Measurements from ENCODE around the gene SLC16A6.
"Not testable (repeated sequence)": the region's sequence is repeated elsewhere in the genome, so short reads cannot be mapped to it uniquely, and the experiment has no call there.

- TF ChIP-seq CTCF, POLR2A (IDR thresholded peaks at IDR 0.05): not testable (repeated sequence)
Observed at GRCh38 chr17:68220186-68220585, 70.7 kb downstream of the SLC16A6 start.
